ENCODE data around the gene RORC.
"Not testable (repeated sequence)": the region's sequence is repeated elsewhere in the genome, so short reads cannot be mapped to it uniquely, and the experiment has no call there.

Gene RORC

DNA sequence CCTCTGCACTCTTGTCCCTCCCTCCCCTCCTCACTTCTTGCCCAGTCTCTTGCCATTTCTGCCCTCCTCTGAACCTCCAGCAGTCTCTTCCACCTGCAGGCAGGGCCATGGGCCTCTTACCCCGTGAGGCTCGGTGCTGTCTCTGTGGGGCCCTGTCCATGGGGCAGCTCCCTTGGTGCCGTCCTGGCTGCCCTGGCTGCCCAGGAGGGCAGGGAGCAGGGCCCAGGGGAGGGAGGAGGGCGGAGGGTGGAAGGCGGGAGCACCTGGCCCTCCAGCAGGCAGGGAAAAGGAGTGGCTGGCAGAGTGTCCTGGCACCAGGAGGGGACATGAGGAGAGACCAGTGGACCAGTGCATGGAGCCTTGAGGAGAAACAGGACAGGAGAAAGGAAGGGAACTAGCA, at the start of gene RORC:
Gene RORC (minus strand): TSS at position 198 of the 400 bp plus-strand sequence. CDS start 38 bp downstream, at position 160.
- no peak within 1 kb of the TSS for H3K9ac ChIP-seq
- H3K4me1 ChIP-seq, result peaks cover 36% of the 10 kb centered on the region
- no peaks in the 10 kb centered on the region for H3K36me3 ChIP-seq (ENCODE audit: control insufficient read depth, insufficient read depth, low read length)
- peak within 1 kb of the TSS; percentile 56 for H2AFZ ChIP-seq
- TF ChIP-seq CTCF (IDR thresholded peaks at IDR 0.05), result no peak
- peak within 1 kb of the TSS; percentile 64 for H3K4me2 ChIP-seq (ENCODE audit: low read length)
- H3K27ac ChIP-seq, result peak within 1 kb of the TSS; percentile 92
- no peaks in the 10 kb centered on the region for H3K79me2 ChIP-seq
- H3K4me3 ChIP-seq (ENCODE audit: low read depth, low read length), result peak within 1 kb of the TSS; percentile 96
- no peaks in the 10 kb centered on the region for H3K27me3 ChIP-seq (ENCODE audit: control insufficient read depth, insufficient read depth, low read length)
- no peaks in the 10 kb centered on the region for H3K9me3 ChIP-seq (ENCODE audit: control insufficient read depth, low read length)

GRCh38 chr1:151875419-151876097, 44.0 kb upstream of the RORC start:
- Histone ChIP-seq H3K36me3 (ENCODE audit: control insufficient read depth, insufficient read depth, low read length) (no peaks in the 10 kb centered on the region), H3K27ac (no peak overlapping the region), H3K9ac (no peak overlapping the region), H3K9me3 (ENCODE audit: control insufficient read depth, low read length) (no peaks in the 10 kb centered on the region), H3K4me3 (ENCODE audit: low read depth, low read length) (no peak overlapping the region), H3K4me2 (ENCODE audit: low read length) (no peak overlapping the region), H3K4me1 (peaks cover 5% of the 10 kb centered on the region), H3K79me2 (no peaks in the 10 kb centered on the region), H3K27me3 (ENCODE audit: control insufficient read depth, insufficient read depth, low read length) (no peaks in the 10 kb centered on the region), H2AFZ (no peak overlapping the region)
- no peak for TF ChIP-seq CTCF (IDR thresholded peaks at IDR 0.05)

GRCh38 chr1:151872776-151873175, 41.2 kb upstream of the RORC start:
- not testable (repeated sequence) for H3K79me2 ChIP-seq; H2AFZ ChIP-seq; H3K27ac ChIP-seq; H3K4me1 ChIP-seq; H3K36me3 ChIP-seq (ENCODE audit: control insufficient read depth, insufficient read depth, low read length); H3K4me2 ChIP-seq (ENCODE audit: low read length); H3K4me3 ChIP-seq (ENCODE audit: low read depth, low read length); H3K9ac ChIP-seq; H3K9me3 ChIP-seq (ENCODE audit: control insufficient read depth, low read length); H3K27me3 ChIP-seq (ENCODE audit: control insufficient read depth, insufficient read depth, low read length)

- Histone ChIP-seq H3K79me2 (no peaks in the 10 kb centered on the region), H3K4me1 (peaks cover 5% of the 10 kb centered on the region), H3K36me3 (ENCODE audit: control insufficient read depth, insufficient read depth, low read length) (no peaks in the 10 kb centered on the region), H3K27me3 (ENCODE audit: control insufficient read depth, insufficient read depth, low read length) (no peaks in the 10 kb centered on the region), H3K4me3 (ENCODE audit: low read depth, low read length) (no peak overlapping the region), H3K9me3 (ENCODE audit: control insufficient read depth, low read length) (no peaks in the 10 kb centered on the region), H3K27ac (no peak overlapping the region), H2AFZ (no peak overlapping the region), H3K4me2 (ENCODE audit: low read length) (peak overlapping the region; percentile 31), H3K9ac (no peak overlapping the region)
- no peak for TF ChIP-seq CTCF (IDR thresholded peaks at IDR 0.05)
These were observed 39.9 kb upstream of the RORC start for GRCh38 chr1:151871284-151872030.

- no peak overlapping the region for H3K27ac ChIP-seq
- H3K4me3 ChIP-seq (ENCODE audit: low read depth, low read length), result no peak overlapping the region
- H3K27me3 ChIP-seq (ENCODE audit: control insufficient read depth, insufficient read depth, low read length), result no peaks in the 10 kb centered on the region
- H3K79me2 ChIP-seq, result no peaks in the 10 kb centered on the region
- TF ChIP-seq CTCF (IDR thresholded peaks at IDR 0.05), result no peak
- no peak overlapping the region for H3K4me2 ChIP-seq (ENCODE audit: low read length)
- no peaks in the 10 kb centered on the region for H3K36me3 ChIP-seq (ENCODE audit: control insufficient read depth, insufficient read depth, low read length)
- H3K9ac ChIP-seq, result no peak overlapping the region
- H3K4me1 ChIP-seq, result peaks cover 5% of the 10 kb centered on the region
- no peak overlapping the region for H2AFZ ChIP-seq
- no peaks in the 10 kb centered on the region for H3K9me3 ChIP-seq (ENCODE audit: control insufficient read depth, low read length)
These were observed 36.9 kb upstream of the RORC start for GRCh38 chr1:151868486-151868885.
